ENCODE data around the gene SCGB3A1. TPM values are rescaled to one million over a fixed set of nuclear protein-coding genes. Genes with fewer than 3 reads are reported as not detected.

The SCGB3A1 gene
- total and polyA plus RNA-seq, 11 donors: 0.22 to 0.85 (median 0.57) TPM; not detected in 8

GRCh38 chr5:180586204-180586603 lies 5.1 kb downstream of the SCGB3A1 start:
- ATAC-seq (no peak), DNase-seq (no peak)
- no peak overlapping the region for H3K27ac ChIP-seq
- H3K4me1 ChIP-seq: peaks cover 0 to 16% (median 9%) of the 10 kb centered on the region in 12 donors
- H3K9me3 ChIP-seq: peaks cover 0 to 9% (median 0%) of the 10 kb centered on the region in 12 donors
- intact Hi-C loops (cut with DNase I): no loop called here
- TF ChIP-seq POLR2A (IDR thresholded peaks at IDR 0.05) (no peak), CTCF (IDR thresholded peaks at IDR 0.05) (no peak)
- H3K36me3 ChIP-seq: no peaks in the 10 kb centered on the region
- peaks cover 12 to 26% (median 20%) of the 10 kb centered on the region in 9 donors for H3K27me3 ChIP-seq
- WGBS, 4 donors: 80 to 90% (median 88%) methylated on average over 3 of the region's 3 CpGs
- H3K4me3 ChIP-seq: no peak overlapping the region

GRCh38 chr5:180583738-180584137 lies 7.6 kb downstream of the SCGB3A1 start:
- ATAC-seq (no peak), DNase-seq (no peak)
- H3K4me1 ChIP-seq: no peaks in the 10 kb centered on the region
- H3K36me3 ChIP-seq: peaks cover 0 to 2% (median 0%) of the 10 kb centered on the region in 9 donors
- intact Hi-C loops (cut with DNase I): no loop called here
- TF ChIP-seq CTCF (IDR thresholded peaks at IDR 0.05) (no peak), POLR2A (IDR thresholded peaks at IDR 0.05) (no peak)
- no peak overlapping the region for H3K4me3 ChIP-seq
- H3K27ac ChIP-seq: no peak overlapping the region
- WGBS, 4 donors: 70 to 84% (median 78%) methylated on average over 2 of the region's 2 CpGs
- H3K27me3 ChIP-seq: peaks cover 0 to 4% (median 0%) of the 10 kb centered on the region in 9 donors
- H3K9me3 ChIP-seq: peaks cover 0 to 9% (median 0%) of the 10 kb centered on the region in 12 donors

GRCh38 chr5:180580681-180581080 lies 10.6 kb downstream of the SCGB3A1 start:
- Histone ChIP-seq H3K4me3 (no peak overlapping the region), H3K36me3 (peaks cover 0 to 28% (median 21%) of the 10 kb centered on the region in 9 donors), H3K9me3 (peaks cover 0 to 8% (median 0%) of the 10 kb centered on the region in 12 donors), H3K27me3 (peaks cover 0 to under 1% (median 0%) of the 10 kb centered on the region in 9 donors), H3K4me1 (no peaks in the 10 kb centered on the region), H3K27ac (no peak overlapping the region)
- ATAC-seq: no peak
- intact Hi-C loops (cut with DNase I): no loop called here
- no peak for TF ChIP-seq POLR2A (IDR thresholded peaks at IDR 0.05)
- TF ChIP-seq CTCF (IDR thresholded peaks at IDR 0.05): no peak
- WGBS, 4 donors: 88 to 92% (median 91%) methylated on average over 6 of the region's 6 CpGs
- DNase-seq: no peak

GRCh38 chr5:180575571-180575970 lies 15.7 kb downstream of the SCGB3A1 start:
- Histone ChIP-seq H3K27me3 (no peaks in the 10 kb centered on the region), H3K4me3 (no peak overlapping the region), H3K9me3 (no peaks in the 10 kb centered on the region), H3K4me1 (no peaks in the 10 kb centered on the region), H3K27ac (no peak overlapping the region), H3K36me3 (peaks cover 0 to 74% (median 67%) of the 10 kb centered on the region in 9 donors)
- no peak for ATAC-seq
- no peak for TF ChIP-seq POLR2A (IDR thresholded peaks at IDR 0.05)
- TF ChIP-seq CTCF (IDR thresholded peaks at IDR 0.05): no peak
- intact Hi-C loops (cut with DNase I): no loop called here
- 78 to 88% (median 83%) methylated on average over 2 of the region's 2 CpGs for WGBS, 4 donors
- DNase-seq: no peak
